Right cardiac atrium (tissue), 5 donors: ENCODE results near the gene TRPM1. TPM values are rescaled to one million over a fixed set of nuclear protein-coding genes. Genes with fewer than 3 reads are reported as not detected.

Experiments
- ATAC-seq, 2 donors: fragments of 200-7000 bp; cut with Tn5 transposase; one replicate each; pipeline versions ENCODE4 v1.8.0 to v1.9.1; 2020; ENCODE audit warnings: moderate library complexity in 2 of 2, mild to moderate bottlenecking in 1 of 2
- DNase-seq, 3 donors: peaks; one replicate each; pipeline ENCODE4 v3.0.0-alpha.2; 2020
- H3K27ac ChIP-seq: one replicate; pipeline ENCODE4 v1.5.1; 2013; ENCODE audit warnings: mild to moderate bottlenecking, low read length, control low read depth, moderate library complexity
- H3K27me3 ChIP-seq: one replicate; pipeline ENCODE4 v1.6.1; 2013; ENCODE audit not compliant: control insufficient read depth, insufficient read depth
- H3K4me1 ChIP-seq: one replicate; pipeline ENCODE4 v1.6.1; 2013; ENCODE audit warnings: low read length; ENCODE audit not compliant: control insufficient read depth, insufficient read depth
- H3K4me3 ChIP-seq: one replicate; pipeline ENCODE4 v1.5.1; 2013; ENCODE audit warnings: low read length, control low read depth
- H3K9me3 ChIP-seq: one replicate; pipeline ENCODE4 v1.6.1; 2013; ENCODE audit warnings: low read length; ENCODE audit not compliant: control insufficient read depth
- WGBS: extraction: QIAGEN DNeasy Blood & Tissue Kit; methylation state at CpG from one replicate; pipeline ENCODE4 v1.1.7; 2013; 5-methylcytosine and 5-hydroxymethylcytosine counted together
- intact Hi-C, 4 donors: fragments of 100-400 bp; cut with DNase I; formaldehyde crosslinking; loops; one replicate each; pipeline versions ENCODE4 v1.11.0 to v1.14.0; 2022 to 2023
- polyA plus RNA-seq: library from polyadenylated mRNA; stranded (reverse); fragments of 200-250 nt; gene quantifications from one replicate; pipeline ENCODE4 v1.2.3, GENCODE V29; 2013
- total RNA-seq, 4 donors: library from RNA; stranded (reverse); fragmentation: NEBNext Ultra II Directional; extraction: Animal tissue kit (Norgen Biotek cat#: 25700); gene quantifications; one replicate each; pipeline ENCODE4 v1.2.1, GENCODE V29; 2021
- donor health status: healthy with polysubstance abuse.
- donor health status: DM: no; HTN: yes; CAD: no.
- donor health status: DM: no; HTN: no; CAD: no.
- donor health status: DM: no; HTN: yes; CAD: no; lungs with severe emphysema.
- donor health status: DM: yes; HTN: yes; CAD: no.

TRPM1 gene
- total and polyA plus RNA-seq, 5 donors, result 0.14 TPM; not detected in 4

DNA sequence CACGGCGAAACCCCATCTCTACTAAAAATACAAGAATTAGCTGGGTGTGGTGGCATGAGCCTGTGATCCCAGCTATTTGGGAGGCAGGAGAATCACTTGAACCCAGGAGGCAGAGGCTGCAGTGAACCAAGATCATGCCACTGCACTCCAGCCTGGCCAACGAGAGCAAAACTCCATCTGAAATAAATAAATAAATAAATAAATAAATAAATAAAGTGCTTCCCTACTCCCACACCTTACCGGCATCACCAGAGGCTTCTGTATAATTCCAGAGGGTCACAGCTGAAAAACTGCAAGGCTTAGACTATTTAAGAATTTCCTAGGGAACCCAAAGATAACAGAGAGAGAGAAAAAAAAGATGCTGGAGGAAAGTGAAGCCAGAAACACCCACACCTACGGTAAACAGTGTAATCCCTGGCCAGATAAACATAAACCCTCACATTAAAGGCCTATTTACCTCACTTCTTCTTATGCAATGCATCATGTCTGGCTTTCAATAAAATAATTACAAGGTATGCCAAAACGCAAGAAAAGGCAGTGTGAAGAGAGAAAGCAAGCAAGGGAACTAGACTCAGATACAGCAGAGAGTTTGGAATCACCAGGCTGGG is 15.0 kb upstream of the TRPM1 start:
- intact Hi-C loops, result no loop called here
- Histone ChIP-seq H3K9me3 (no peaks in the 10 kb centered on the region), H3K4me3 (no peak overlapping the region), H3K27me3 (no peaks in the 10 kb centered on the region), H3K4me1 (no peaks in the 10 kb centered on the region), H3K27ac (no peak overlapping the region)
- 81% methylated on average over 6 of the region's 6 CpGs for WGBS
- ATAC-seq (no peak), DNase-seq (no peak)

DNA sequence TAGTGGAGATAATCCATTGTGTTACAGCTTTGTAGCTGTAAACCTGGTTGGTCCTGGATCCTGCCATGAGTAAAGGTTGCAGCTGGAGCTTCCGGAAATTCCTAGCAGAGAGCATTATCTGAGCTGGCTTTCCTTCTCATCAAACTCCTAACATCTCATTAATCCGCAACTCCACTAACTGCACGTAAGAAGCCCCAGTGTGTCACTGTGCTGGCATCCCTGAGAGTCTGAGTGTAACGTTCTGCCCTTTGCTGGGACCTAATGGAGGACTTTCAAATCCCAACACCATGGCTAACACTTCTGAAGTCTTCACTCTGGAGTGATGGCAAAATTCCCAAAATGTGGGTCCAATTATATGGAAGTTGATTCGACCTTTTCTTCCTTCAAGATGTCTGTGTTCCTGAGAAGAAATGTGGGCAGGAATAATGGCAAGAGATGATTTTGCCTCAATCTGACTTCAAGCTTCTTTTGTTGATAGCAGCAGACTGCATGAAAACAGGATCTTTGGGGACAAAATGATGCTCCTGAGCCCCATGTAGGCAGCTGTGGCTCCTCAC is 9.6 kb upstream of the TRPM1 start:
- H3K27ac ChIP-seq, result no peak overlapping the region
- WGBS, result 64% methylated on average over 5 of the region's 5 CpGs
- ATAC-seq (no peak), DNase-seq (no peak)
- no peaks in the 10 kb centered on the region for H3K4me1 ChIP-seq
- H3K27me3 ChIP-seq, result no peaks in the 10 kb centered on the region
- intact Hi-C loops, result no loop called here
- no peaks in the 10 kb centered on the region for H3K9me3 ChIP-seq
- no peak overlapping the region for H3K4me3 ChIP-seq

DNA sequence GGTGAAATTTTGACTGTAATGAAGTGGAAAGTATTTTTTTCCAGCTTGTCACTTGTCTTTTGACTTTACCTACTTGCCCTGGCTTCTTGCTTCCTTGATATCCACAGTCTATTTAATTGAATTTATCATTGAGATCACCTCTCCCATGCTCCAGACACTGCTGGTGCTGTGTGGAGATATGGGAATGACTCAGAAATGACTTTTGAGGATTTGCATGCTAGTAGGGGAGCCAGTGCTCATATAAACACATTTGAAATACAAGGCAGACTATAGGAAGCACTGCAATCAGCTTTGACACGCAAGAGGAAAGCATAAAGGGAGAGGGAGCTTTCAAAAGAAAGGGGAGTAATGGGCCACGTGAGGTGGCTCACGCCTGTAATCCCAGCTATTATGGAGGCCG is 7.3 kb upstream of the TRPM1 start:
- 93% methylated on average over 4 of the region's 4 CpGs for WGBS
- Histone ChIP-seq H3K4me1 (no peaks in the 10 kb centered on the region), H3K9me3 (no peaks in the 10 kb centered on the region), H3K27ac (no peak overlapping the region), H3K4me3 (no peak overlapping the region), H3K27me3 (no peaks in the 10 kb centered on the region)
- intact Hi-C loops, result no loop called here
- no peak for ATAC-seq
- no peak for DNase-seq

DNA sequence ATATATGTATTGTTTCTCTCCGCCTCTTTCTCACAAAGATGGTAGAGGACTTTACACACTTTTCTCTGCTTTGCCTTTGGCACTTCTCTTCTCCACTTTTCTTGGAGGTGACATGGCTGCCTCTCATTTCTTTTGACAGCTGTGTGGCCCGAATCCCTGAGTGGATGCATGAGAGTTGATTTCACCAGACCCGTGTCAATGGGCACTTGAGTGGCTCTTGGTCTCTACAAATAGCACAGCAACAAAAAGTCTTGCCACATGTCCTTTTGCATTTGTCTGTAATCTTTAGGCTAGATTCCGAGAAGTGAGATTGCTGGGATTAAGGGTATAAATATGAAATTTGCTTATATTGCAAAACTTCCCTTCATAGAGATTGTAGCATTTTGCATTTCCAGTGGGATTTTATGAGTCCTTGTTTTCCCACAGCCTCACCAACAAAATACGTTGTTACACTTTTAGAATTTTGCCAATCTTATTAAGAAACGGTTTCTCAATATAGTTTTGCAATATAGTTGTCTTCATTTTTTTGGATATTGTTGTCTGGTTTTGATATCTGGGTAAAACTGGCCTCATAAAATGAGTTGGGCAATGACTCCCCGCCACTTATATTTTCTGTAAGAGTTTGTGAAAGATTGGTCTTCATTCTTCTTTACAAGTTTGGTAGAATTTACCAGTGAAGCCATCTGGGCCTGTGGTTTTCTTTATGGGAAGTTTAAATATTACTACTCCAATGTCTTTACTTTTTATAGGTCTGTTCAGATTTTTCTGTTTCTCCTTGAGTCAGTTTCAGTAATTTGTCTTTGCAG is 5.2 kb upstream of the TRPM1 start:
- 71% methylated on average over 7 of the region's 7 CpGs for WGBS
- Histone ChIP-seq H3K9me3 (no peaks in the 10 kb centered on the region), H3K27ac (no peak overlapping the region), H3K4me3 (no peak overlapping the region), H3K27me3 (no peaks in the 10 kb centered on the region), H3K4me1 (no peaks in the 10 kb centered on the region)
- intact Hi-C loops, result no loop called here
- DNase-seq, result no peak
- ATAC-seq, result no peak

DNA sequence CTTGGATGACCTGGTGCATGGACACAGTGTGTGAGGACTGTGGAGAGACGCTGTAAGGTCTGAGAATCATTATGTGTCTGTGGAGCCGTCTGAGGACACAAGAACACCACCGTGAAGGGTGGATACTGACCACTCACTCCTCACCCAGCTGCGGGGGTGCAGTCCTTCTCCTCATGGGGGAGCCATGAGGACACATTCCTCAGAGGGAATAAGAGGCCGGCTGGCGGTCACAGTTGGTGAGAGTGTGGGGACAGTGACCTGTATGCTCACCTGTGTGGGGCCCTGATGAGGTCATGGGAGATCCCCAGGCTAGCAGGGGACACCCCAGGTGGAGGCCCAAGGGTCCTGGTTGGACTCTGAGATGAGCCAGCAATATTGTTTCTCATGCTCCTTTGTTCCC is 2.5 kb upstream of the TRPM1 start:
- no peak overlapping the region for H3K4me3 ChIP-seq
- no peak overlapping the region for H3K27ac ChIP-seq
- H3K9me3 ChIP-seq, result no peaks in the 10 kb centered on the region
- DNase-seq (no peak), ATAC-seq (no peak)
- peaks cover 2% of the 10 kb centered on the region for H3K4me1 ChIP-seq
- no peaks in the 10 kb centered on the region for H3K27me3 ChIP-seq
- intact Hi-C loops, result no loop called here
- 83% methylated on average over 6 of the region's 6 CpGs for WGBS

DNA sequence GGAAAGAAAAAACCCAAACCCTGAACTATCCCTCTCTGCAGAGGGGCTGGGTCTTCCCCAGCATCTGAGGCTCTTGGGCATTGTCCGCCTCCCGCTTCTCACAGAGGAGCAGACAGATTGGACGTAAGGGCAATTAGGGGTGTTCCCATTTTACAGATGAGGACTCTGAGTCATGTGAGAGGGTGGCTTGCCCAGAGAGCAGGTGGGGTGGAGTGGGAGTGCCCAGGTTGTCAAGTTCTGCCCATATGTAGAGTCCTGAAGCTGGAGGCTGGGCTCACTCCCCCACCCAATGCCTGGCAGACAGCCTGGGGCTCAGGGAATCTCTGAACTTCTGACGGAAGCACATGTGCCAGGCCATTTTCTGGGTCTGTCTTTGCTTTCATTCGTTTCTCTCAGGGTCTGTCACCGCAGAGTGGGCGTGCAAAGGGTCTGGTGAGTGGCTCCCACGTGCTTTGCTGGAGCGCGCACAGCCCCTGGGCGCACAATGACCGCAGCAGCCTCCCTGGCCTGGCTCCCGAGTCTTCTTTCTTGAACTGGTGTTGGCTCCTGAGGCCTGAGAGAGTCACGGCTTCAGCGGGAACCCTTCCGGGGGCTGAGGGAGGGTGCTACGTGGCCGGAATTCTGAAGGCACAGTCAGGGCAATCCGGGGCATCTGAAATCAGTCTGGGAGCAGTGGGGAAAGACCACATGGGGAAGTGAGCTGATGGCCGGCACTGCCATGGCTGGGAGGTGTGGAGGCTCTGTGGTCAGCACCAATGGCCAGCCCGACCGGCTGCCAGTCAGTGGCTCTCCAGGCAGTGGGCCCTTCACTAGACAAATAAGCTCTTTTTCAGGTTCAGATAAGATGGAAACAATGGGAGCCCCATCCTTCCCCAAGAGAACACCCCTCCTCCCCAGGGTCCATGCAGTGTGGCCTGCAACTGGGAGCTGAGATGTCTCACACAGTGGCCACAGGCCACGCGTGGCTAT is 1.1 kb upstream of the TRPM1 start:
- 85% methylated on average over 24 of the region's 24 CpGs for WGBS
- no peak overlapping the region for H3K4me3 ChIP-seq
- H3K9me3 ChIP-seq, result no peaks in the 10 kb centered on the region
- no peak for ATAC-seq
- no peak for DNase-seq
- H3K27me3 ChIP-seq, result no peaks in the 10 kb centered on the region
- H3K4me1 ChIP-seq, result peaks cover 2% of the 10 kb centered on the region
- intact Hi-C loops, result no loop called here
- no peak overlapping the region for H3K27ac ChIP-seq

DNA sequence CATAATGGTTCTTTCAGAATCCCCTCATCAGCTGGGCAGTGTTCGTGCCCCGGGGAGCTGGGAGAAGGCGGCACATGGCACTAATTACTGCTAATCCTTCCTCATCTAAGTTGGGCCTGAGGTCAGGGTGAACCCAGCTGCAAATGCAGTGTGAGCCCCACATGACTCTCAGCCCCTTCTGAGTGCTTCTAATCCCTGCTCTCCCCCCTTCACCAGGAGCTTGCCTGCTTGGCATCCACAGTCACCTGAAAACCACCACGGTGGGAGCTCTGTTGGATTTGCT is 455 bp upstream of the TRPM1 start:
- H3K27me3 ChIP-seq, result no peaks in the 10 kb centered on the region
- no peaks in the 10 kb centered on the region for H3K9me3 ChIP-seq
- H3K4me3 ChIP-seq, result no peak overlapping the region
- no peak overlapping the region for H3K27ac ChIP-seq
- WGBS, result 76% methylated on average over 4 of the region's 4 CpGs
- H3K4me1 ChIP-seq, result peaks cover 2% of the 10 kb centered on the region
- intact Hi-C loops, result no loop called here
- ATAC-seq (no peak), DNase-seq (no peak)

DNA sequence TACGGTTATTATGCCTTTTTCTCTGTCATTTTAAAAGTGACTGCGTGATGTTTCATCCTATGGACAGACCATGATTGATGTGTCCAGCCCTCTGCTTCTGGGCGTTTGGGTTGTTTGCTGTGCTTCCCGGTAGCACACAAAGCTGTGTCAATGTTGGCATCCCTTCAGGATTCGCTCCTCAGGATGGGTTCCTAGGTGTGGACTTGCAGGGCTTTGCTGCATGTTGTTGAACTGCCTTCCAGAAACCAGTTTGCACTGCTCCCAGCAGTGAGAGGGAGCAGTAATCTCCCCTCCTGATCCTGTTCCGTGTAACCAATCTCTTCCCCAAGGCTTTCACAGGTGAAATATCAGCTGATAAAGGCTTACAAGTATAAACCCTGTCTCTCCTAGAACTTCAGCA is 787 bp downstream of the TRPM1 start:
- 80% methylated on average over 6 of the region's 6 CpGs for WGBS
- H3K4me1 ChIP-seq, result peaks cover 2% of the 10 kb centered on the region
- H3K27me3 ChIP-seq, result no peaks in the 10 kb centered on the region
- DNase-seq, result no peak
- ATAC-seq, result no peak
- H3K9me3 ChIP-seq, result no peaks in the 10 kb centered on the region
- no peak overlapping the region for H3K27ac ChIP-seq
- H3K4me3 ChIP-seq, result no peak overlapping the region
- intact Hi-C loops, result no loop called here

DNA sequence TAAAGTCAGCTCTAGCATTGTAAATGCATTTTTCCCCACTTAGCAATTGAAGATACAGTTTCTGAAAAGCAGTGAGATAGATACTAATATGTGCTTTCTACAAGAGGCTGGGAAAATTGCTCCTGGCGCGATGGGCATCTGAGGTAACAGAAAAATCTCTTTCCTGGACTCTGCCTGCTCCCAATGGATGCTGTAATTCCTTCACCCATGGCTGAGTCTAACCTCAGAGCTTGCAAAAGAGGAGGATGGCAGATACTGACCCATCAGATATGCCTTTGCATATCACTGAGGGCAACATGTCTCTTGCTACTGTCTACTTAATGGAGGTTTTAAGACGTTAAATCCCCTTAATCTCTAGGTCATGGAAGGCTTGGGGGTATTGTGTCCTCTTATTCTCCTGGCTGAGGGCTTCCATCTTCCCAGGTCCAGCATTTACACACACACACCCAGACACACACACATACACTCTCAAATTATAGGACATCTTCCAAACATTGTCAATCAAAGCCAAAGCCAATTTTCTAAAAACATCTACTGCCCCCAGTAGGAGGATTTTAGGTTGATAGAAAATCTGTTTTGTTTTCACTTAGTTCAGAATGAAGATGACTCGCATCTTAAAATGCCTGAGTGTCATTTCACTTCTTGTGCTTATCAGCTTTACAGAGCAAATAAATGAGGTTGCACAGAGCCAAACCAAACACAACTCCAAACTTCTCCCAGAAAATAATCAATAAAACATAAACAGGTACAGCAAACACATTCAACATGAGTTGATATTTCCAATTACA is 2.4 kb downstream of the TRPM1 start:
- 72% methylated on average over 4 of the region's 4 CpGs for WGBS
- H3K4me1 ChIP-seq, result peaks cover 2% of the 10 kb centered on the region
- no peaks in the 10 kb centered on the region for H3K9me3 ChIP-seq
- H3K4me3 ChIP-seq, result no peak overlapping the region
- DNase-seq (no peak), ATAC-seq (no peak)
- H3K27me3 ChIP-seq, result no peaks in the 10 kb centered on the region
- intact Hi-C loops, result no loop called here
- H3K27ac ChIP-seq, result no peak overlapping the region

DNA sequence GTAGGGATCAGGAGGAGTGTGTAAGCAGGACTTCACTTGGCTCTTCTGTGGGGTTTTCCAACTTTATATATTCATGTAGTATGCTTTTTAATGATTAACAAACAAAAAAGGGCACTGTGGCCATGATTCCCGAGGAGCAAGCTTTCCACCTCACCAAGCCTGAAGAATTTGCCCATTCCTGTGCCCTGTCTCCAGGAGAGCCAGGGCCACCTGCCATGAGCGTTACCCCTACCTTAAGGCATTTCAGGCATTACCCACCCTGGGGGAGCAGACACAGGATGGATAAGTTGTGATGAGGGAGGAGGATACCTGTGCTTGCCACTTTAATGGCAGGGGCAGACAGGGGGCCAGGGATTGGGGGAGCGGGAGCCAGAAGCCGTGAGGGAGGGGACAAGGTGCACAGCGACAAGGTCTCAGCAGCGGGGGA is 3.0 kb downstream of the TRPM1 start:
- 72% methylated on average over 6 of the region's 6 CpGs for WGBS
- H3K4me1 ChIP-seq, result peaks cover 2% of the 10 kb centered on the region
- intact Hi-C loops, result no loop called here
- H3K9me3 ChIP-seq, result no peaks in the 10 kb centered on the region
- no peak overlapping the region for H3K4me3 ChIP-seq
- DNase-seq (no peak), ATAC-seq (no peak)
- no peak overlapping the region for H3K27ac ChIP-seq
- H3K27me3 ChIP-seq, result no peaks in the 10 kb centered on the region
